HCT116 (cell line): ENCODE data around the gene LINS1. TPM values are rescaled to one million over a fixed set of nuclear protein-coding genes. Genes with fewer than 3 reads are reported as not detected.

Experiments
- ATAC-seq: fragments of 200-7000 bp; cut with Tn5 transposase; 2 replicates; pipeline ENCODE4 v1.9.1; 2020; ENCODE audit warnings: mild to moderate bottlenecking, moderate library complexity
- BruUV-seq: library from RNA; stranded (reverse); fragments of 400-500 nt; replicated peaks from 2 replicates; lab custom pipeline; 2021; lab: Mats Ljungman, UMichigan
- CTCF ChIA-PET: fragments of 300-600 bp; sonication (Branson Sonifier 250); formaldehyde crosslinking; loops from one replicate; lab custom pipeline; 2021; ENCODE audit warnings: antibody characterized with exemption; lab: Charles Lee
- POLR2A ChIA-PET: fragments of 300-600, 350-600 bp; sonication (Branson Sonifier 250); formaldehyde crosslinking; loops from one replicate; lab custom pipeline; 2021; ENCODE audit warnings: antibody characterized with exemption; lab: Charles Lee
- RAD21 ChIA-PET, 2 experiments: fragments of 300-600 bp; sonication (Branson Sonifier 250); formaldehyde crosslinking; loops; one replicate each; lab custom pipeline; 2023; ENCODE audit warnings: low total read pairs in 2 of 2; ENCODE audit not compliant: uncharacterized antibody in 2 of 2, unreplicated experiment in 2 of 2, low non-redundant PET in 1 of 2; lab: Charles Lee
- DNase-seq: peaks from one replicate; pipeline ENCODE4 v3.0.0-alpha.2; 2010; ENCODE audit warnings: low read depth, low spot score
- H2AFZ ChIP-seq: fragments of 200-600 bp; shearing (Covaris generic), sonication (generic); 2 replicates; pipeline ENCODE4 v1.6.1; 2017; ENCODE audit warnings: low read depth, mixed run types, mixed read lengths, antibody characterized with exemption, low read length; ENCODE audit not compliant: poor library complexity, severe bottlenecking
- H3K27ac ChIP-seq: 2 replicates; pipeline ENCODE4 v1.5.1; 2012; ENCODE audit warnings: low read depth, low read length
- H3K27me3 ChIP-seq: fragments of 200-600 bp; sonication (generic); 2 replicates; pipeline ENCODE4 v1.6.1; 2016; ENCODE audit warnings: mixed run types, low read length, mixed read lengths; ENCODE audit not compliant: insufficient read depth
- H3K36me3 ChIP-seq, 2 experiments: fragments of 200-500 bp in 1 of 2; fragments of 200-600 bp in 1 of 2; sonication (Bioruptor generic) in 1 of 2; sonication (generic) in 1 of 2; 2 replicates each; pipeline versions ENCODE4 v1.5.1 to v1.6.1; 2014 to 2016; ENCODE audit warnings: low read length in 2 of 2, inconsistent platforms in 1 of 2, mixed read lengths in 1 of 2, mixed run types in 1 of 2; ENCODE audit not compliant: insufficient read depth in 2 of 2, control insufficient read depth in 1 of 2
- H3K4me1 ChIP-seq, 2 experiments: fragments of 200-600 bp in 1 of 2; sonication (generic) in 1 of 2; 2 replicates each; pipeline versions ENCODE4 v1.5.1 to v1.6.1; 2012 to 2017; ENCODE audit warnings: low read length in 2 of 2, inconsistent platforms in 1 of 2, mild to moderate bottlenecking in 1 of 2, mixed read lengths in 1 of 2, mixed run types in 1 of 2, moderate library complexity in 1 of 2; ENCODE audit not compliant: insufficient read depth in 2 of 2, control insufficient read depth in 1 of 2
- H3K4me2 ChIP-seq: fragments of 200-600 bp; sonication (generic); 2 replicates; pipeline ENCODE4 v1.6.1; 2017; ENCODE audit warnings: mixed run types, low read length, mixed read lengths
- H3K4me3 ChIP-seq, 2 experiments: fragments of 200-600 bp in 1 of 2; sonication (generic) in 1 of 2; replicated peaks in 1 of 2; 2 replicates each; pipeline ENCODE4 v1.5.1; 2011 to 2016; ENCODE audit warnings: low read length in 2 of 2, control low read depth in 1 of 2, low read depth in 1 of 2, mild to moderate bottlenecking in 1 of 2, mixed read lengths in 1 of 2, mixed run types in 1 of 2
- H3K79me2 ChIP-seq: fragments of 200-600 bp; sonication (generic); 2 replicates; pipeline ENCODE4 v1.6.1; 2017; ENCODE audit warnings: mild to moderate bottlenecking, mixed run types, low read length, moderate library complexity, mixed read lengths; ENCODE audit not compliant: insufficient read depth
- H3K9ac ChIP-seq: fragments of 200-600 bp; sonication (generic); 2 replicates; pipeline ENCODE4 v1.6.1; 2016; ENCODE audit warnings: low read length, mixed read lengths
- H3K9me2 ChIP-seq: fragments of 200-600 bp; sonication (generic), shearing (Covaris generic); 2 replicates; pipeline ENCODE4 v1.6.1; 2017; ENCODE audit warnings: mixed run types, mild to moderate bottlenecking, moderate library complexity; ENCODE audit not compliant: insufficient read depth
- H3K9me3 ChIP-seq, 2 experiments: fragments of 200-500 bp in 1 of 2; fragments of 200-600 bp in 1 of 2; sonication (Bioruptor generic) in 1 of 2; sonication (generic) in 1 of 2; 2 replicates each; pipeline ENCODE4 v1.6.1; 2014 to 2017; ENCODE audit warnings: low read length in 2 of 2, mixed read lengths in 2 of 2, inconsistent platforms in 1 of 2, low read depth in 1 of 2, mild to moderate bottlenecking in 1 of 2, mixed run types in 1 of 2, moderate library complexity in 1 of 2; ENCODE audit not compliant: control insufficient read depth in 1 of 2, insufficient read depth in 1 of 2
- H4K20me1 ChIP-seq: fragments of 200-600 bp; sonication (generic), shearing (Covaris generic); 2 replicates; pipeline ENCODE4 v1.6.1; 2017; ENCODE audit warnings: mixed run types, mild to moderate bottlenecking, moderate library complexity; ENCODE audit not compliant: insufficient read depth
- CEBPB ChIP-seq: IDR thresholded peaks from 2 replicates; pipeline ENCODE4 v1.6.1; 2012; ENCODE audit warnings: low read depth
- EGR1 ChIP-seq: IDR thresholded peaks from 2 replicates; pipeline ENCODE4 v1.6.1; 2012; ENCODE audit warnings: low read depth
- EZH2 ChIP-seq: fragments of 200-600 bp; sonication (generic); IDR thresholded peaks from 2 replicates; pipeline ENCODE4 v1.6.1; 2017; ENCODE audit warnings: antibody characterized with exemption, mixed run types
- EZH2phosphoT487 ChIP-seq: fragments of 200-600 bp; IDR thresholded peaks from 2 replicates; pipeline ENCODE4 v1.6.1; 2018; ENCODE audit warnings: antibody characterized with exemption, borderline replicate concordance
- FOSL1 ChIP-seq: IDR thresholded peaks from 2 replicates; pipeline ENCODE4 v1.6.1; 2012; ENCODE audit warnings: low read depth
- JUND ChIP-seq: IDR thresholded peaks from 2 replicates; pipeline ENCODE4 v1.6.1; 2012
- POLR2A ChIP-seq: IDR thresholded peaks from 2 replicates; pipeline ENCODE4 v1.7.0; 2011; ENCODE audit warnings: borderline replicate concordance; ENCODE audit not compliant: insufficient read depth, insufficient read length; ENCODE audit errors: extremely low read depth
- POLR2AphosphoS5 ChIP-seq: IDR thresholded peaks from 2 replicates; pipeline ENCODE4 v1.6.1; 2011; ENCODE audit warnings: mild to moderate bottlenecking, low read depth, low read length, moderate library complexity
- SIN3A ChIP-seq: IDR thresholded peaks from 2 replicates; pipeline ENCODE4 v1.6.1; 2012; ENCODE audit warnings: low read depth
- SP1 ChIP-seq: IDR thresholded peaks from 2 replicates; pipeline ENCODE4 v1.6.1; 2012; ENCODE audit warnings: low read depth
- SRF ChIP-seq: IDR thresholded peaks from 2 replicates; pipeline ENCODE4 v1.6.1; 2012; ENCODE audit warnings: low read depth
- YY1 ChIP-seq: IDR thresholded peaks from 2 replicates; pipeline ENCODE4 v1.6.1; 2011; ENCODE audit warnings: low read length, low read depth, moderate library complexity, mild to moderate bottlenecking; ENCODE audit not compliant: insufficient replicate concordance; ENCODE audit errors: extremely low read depth
- ZFX ChIP-seq: fragments of 450-650 bp; IDR thresholded peaks from 2 replicates; pipeline ENCODE4 v1.6.1; 2017
- ZNF274 ChIP-seq: fragments of 200-500 bp; sonication (Bioruptor generic); IDR thresholded peaks from 2 replicates; pipeline ENCODE4 v1.6.1; 2014; ENCODE audit warnings: mild to moderate bottlenecking, low read depth, low read length, inconsistent platforms
- intact Hi-C: fragments of 100-400 bp; cut with micrococcal nuclease; formaldehyde crosslinking; loops from 2 replicates; pipeline ENCODE4 v1.10.0; 2022
- total RNA-seq: library from RNA; stranded (reverse); gene quantifications from one replicate; pipeline ENCODE4 v1.2.1, GENCODE V29; 2021; ENCODE audit not compliant: unreplicated experiment
- TF ChIP-seq, protein P1 (sequence below): IDR thresholded peaks from 2 replicates; pipeline ENCODE4 v1.6.1; 2012; ENCODE audit warnings: low read depth
- TF ChIP-seq, protein P2 (sequence below): IDR thresholded peaks from 2 replicates; pipeline ENCODE4 v1.6.1; 2012
- TF ChIP-seq, protein P3 (sequence below), 3 experiments: fragments of 200-600 bp in 1 of 3; sonication (generic) in 1 of 3; IDR thresholded peaks in 2 of 3; conservative IDR thresholded peaks in 1 of 3; 2 replicates each; pipeline ENCODE4 v1.5.1; 2012 to 2017; ENCODE audit warnings: low read depth in 2 of 3, low read length in 2 of 3, antibody characterized with exemption in 1 of 3, borderline replicate concordance in 1 of 3, control low read depth in 1 of 3, mild to moderate bottlenecking in 1 of 3, mixed read lengths in 1 of 3, mixed run types in 1 of 3, moderate library complexity in 1 of 3; ENCODE audit not compliant: insufficient read depth in 1 of 3
- TF ChIP-seq, protein P4 (sequence below): IDR thresholded peaks from 2 replicates; pipeline ENCODE4 v1.6.1; 2012

The LINS1 gene
- total RNA-seq, 1 experiment from 2014 or later: 14.7 TPM

DNA sequence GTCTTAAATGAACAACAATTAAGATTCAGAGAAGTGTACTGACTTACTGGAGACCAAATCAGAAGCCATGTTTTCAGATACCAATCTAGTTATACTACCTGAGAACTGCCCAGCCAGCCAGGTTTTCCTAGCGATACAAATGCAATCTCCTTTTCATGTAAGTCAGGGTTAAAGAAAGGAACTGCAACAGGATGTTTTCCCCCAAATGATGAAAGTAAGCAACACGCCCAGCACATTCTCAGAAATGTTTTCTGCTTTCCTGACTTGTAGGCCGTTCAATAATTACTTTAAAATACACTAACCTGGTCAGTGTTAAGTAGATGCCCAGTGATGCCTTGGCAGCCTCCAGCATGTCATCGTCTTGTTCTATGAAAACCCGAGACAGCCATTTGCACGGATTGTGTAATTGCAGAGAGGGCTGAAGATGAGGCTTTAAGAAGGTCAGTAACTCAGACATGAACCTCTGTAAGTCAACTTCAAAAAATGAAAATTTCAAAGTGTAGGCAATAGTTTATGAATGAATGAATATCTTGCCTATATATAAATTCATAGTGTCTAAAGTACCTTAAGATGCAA is 30.3 kb downstream of the LINS1 start:
- DNase-seq (no peak), ATAC-seq (no peak)
- H3K9ac ChIP-seq: no peak overlapping the region
- ChIA-PET CTCF (interaction anchor here (1.0 to 1.5 kb wide), 5 partner anchors 18 to 230 kb away, joined by 3 to 11 read pairs (median 3); partner anchors contain the start of gene ADAMTS17), RAD21 (no interaction called here), POLR2A (no interaction called here)
- no peaks in the 10 kb centered on the region for H3K4me1 ChIP-seq
- BruUV-seq: no TSS peak
- peaks cover 4 to 17% of the 10 kb centered on the region in 2 experiments for H3K36me3 ChIP-seq
- H2AFZ ChIP-seq: no peak overlapping the region
- no peaks in the 10 kb centered on the region for H3K79me2 ChIP-seq
- no peaks in the 10 kb centered on the region for H3K9me2 ChIP-seq
- H3K4me3 ChIP-seq: no peak overlapping the region
- H4K20me1 ChIP-seq: no peaks in the 10 kb centered on the region; the same call in 1 of the 2 replicates
- no peak overlapping the region for H3K27ac ChIP-seq
- TF ChIP-seq SRF (no peak), YY1 (no peak), SIN3A (no peak), ZFX (no peak), ZNF274 (no peak), EZH2phosphoT487 (no peak), EGR1 (no peak), FOSL1 (no peak), EZH2 (no peak), POLR2A (no peak), SP1 (no peak), POLR2AphosphoS5 (no peak), CEBPB (no peak), JUND (no peak)
- TF ChIP-seq, protein P1, sequence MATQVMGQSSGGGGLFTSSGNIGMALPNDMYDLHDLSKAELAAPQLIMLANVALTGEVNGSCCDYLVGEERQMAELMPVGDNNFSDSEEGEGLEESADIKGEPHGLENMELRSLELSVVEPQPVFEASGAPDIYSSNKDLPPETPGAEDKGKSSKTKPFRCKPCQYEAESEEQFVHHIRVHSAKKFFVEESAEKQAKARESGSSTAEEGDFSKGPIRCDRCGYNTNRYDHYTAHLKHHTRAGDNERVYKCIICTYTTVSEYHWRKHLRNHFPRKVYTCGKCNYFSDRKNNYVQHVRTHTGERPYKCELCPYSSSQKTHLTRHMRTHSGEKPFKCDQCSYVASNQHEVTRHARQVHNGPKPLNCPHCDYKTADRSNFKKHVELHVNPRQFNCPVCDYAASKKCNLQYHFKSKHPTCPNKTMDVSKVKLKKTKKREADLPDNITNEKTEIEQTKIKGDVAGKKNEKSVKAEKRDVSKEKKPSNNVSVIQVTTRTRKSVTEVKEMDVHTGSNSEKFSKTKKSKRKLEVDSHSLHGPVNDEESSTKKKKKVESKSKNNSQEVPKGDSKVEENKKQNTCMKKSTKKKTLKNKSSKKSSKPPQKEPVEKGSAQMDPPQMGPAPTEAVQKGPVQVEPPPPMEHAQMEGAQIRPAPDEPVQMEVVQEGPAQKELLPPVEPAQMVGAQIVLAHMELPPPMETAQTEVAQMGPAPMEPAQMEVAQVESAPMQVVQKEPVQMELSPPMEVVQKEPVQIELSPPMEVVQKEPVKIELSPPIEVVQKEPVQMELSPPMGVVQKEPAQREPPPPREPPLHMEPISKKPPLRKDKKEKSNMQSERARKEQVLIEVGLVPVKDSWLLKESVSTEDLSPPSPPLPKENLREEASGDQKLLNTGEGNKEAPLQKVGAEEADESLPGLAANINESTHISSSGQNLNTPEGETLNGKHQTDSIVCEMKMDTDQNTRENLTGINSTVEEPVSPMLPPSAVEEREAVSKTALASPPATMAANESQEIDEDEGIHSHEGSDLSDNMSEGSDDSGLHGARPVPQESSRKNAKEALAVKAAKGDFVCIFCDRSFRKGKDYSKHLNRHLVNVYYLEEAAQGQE: no peak
- TF ChIP-seq, protein P2, sequence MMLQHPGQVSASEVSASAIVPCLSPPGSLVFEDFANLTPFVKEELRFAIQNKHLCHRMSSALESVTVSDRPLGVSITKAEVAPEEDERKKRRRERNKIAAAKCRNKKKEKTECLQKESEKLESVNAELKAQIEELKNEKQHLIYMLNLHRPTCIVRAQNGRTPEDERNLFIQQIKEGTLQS: no peak
- TF ChIP-seq, protein P3, sequence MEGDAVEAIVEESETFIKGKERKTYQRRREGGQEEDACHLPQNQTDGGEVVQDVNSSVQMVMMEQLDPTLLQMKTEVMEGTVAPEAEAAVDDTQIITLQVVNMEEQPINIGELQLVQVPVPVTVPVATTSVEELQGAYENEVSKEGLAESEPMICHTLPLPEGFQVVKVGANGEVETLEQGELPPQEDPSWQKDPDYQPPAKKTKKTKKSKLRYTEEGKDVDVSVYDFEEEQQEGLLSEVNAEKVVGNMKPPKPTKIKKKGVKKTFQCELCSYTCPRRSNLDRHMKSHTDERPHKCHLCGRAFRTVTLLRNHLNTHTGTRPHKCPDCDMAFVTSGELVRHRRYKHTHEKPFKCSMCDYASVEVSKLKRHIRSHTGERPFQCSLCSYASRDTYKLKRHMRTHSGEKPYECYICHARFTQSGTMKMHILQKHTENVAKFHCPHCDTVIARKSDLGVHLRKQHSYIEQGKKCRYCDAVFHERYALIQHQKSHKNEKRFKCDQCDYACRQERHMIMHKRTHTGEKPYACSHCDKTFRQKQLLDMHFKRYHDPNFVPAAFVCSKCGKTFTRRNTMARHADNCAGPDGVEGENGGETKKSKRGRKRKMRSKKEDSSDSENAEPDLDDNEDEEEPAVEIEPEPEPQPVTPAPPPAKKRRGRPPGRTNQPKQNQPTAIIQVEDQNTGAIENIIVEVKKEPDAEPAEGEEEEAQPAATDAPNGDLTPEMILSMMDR (IDR thresholded peaks at IDR 0.05 in 2 of 3, conservative IDR thresholded peaks at IDR 0.05 in 1 of 3; ENCODE audit: borderline replicate concordance in 1 of 3, insufficient read depth in 1 of 3, low read depth in 2 of 3, low read length in 2 of 3): no peak
- TF ChIP-seq, protein P4, sequence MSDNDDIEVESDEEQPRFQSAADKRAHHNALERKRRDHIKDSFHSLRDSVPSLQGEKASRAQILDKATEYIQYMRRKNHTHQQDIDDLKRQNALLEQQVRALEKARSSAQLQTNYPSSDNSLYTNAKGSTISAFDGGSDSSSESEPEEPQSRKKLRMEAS: no peak
- H3K27me3 ChIP-seq: no peaks in the 10 kb centered on the region
- intact Hi-C loops: loop anchor here (2.0 to 10.0 kb wide), 2 partner anchors 221 to 647 kb away; no protein-coding TSS in a partner anchor
- H3K9me3 ChIP-seq: no peaks in the 10 kb centered on the region
- no peak overlapping the region for H3K4me2 ChIP-seq
